ENCODE results near the gene SNURF.
A peak's percentile ranks its signal among the peaks of the same experiment; 100 is the strongest.
"Not testable (repeated sequence)": the region's sequence is repeated elsewhere in the genome, so short reads cannot be mapped to it uniquely, and the experiment has no call there.

Gene SNURF, protein sequence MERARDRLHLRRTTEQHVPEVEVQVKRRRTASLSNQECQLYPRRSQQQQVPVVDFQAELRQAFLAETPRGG

GRCh38 chr15:24954783-24955530 lies at the start of gene SNURF, which contains the start of gene SNRPN:
SNURF (plus strand) TSS chr15:24954987; CDS start chr15:24955049, 62 bp downstream.
SNRPN (plus strand) TSS chr15:24954987; CDS start chr15:24974454, 19,467 bp downstream.
- peak; percentile 29 to 46 for DNase-seq (ENCODE audit: low read depth in 1 of 2, low spot score in 1 of 2)

- DNase-seq (ENCODE audit: low read depth in 1 of 2, low spot score in 1 of 2): no peak
These were observed 38.3 kb upstream of the SNURF start for GRCh38 chr15:24916305-24917009.

- no peak for DNase-seq (ENCODE audit: low read depth in 1 of 2, low spot score in 1 of 2)
These were observed 37.4 kb upstream of the SNURF start for GRCh38 chr15:24917431-24917830.

- no peak for DNase-seq (ENCODE audit: low read depth in 1 of 2, low spot score in 1 of 2)
These were observed 35.3 kb upstream of the SNURF start for GRCh38 chr15:24919446-24919845.

- not testable (repeated sequence) for DNase-seq (ENCODE audit: low read depth in 1 of 2, low spot score in 1 of 2)
These were observed 32.0 kb upstream of the SNURF start for GRCh38 chr15:24922781-24923180.

- no peak for DNase-seq (ENCODE audit: low read depth in 1 of 2, low spot score in 1 of 2)
These were observed 30.6 kb upstream of the SNURF start for GRCh38 chr15:24924153-24924552.

- DNase-seq (ENCODE audit: low read depth in 1 of 2, low spot score in 1 of 2): no peak
These were observed 30.2 kb upstream of the SNURF start for GRCh38 chr15:24924621-24925020.

DNA sequence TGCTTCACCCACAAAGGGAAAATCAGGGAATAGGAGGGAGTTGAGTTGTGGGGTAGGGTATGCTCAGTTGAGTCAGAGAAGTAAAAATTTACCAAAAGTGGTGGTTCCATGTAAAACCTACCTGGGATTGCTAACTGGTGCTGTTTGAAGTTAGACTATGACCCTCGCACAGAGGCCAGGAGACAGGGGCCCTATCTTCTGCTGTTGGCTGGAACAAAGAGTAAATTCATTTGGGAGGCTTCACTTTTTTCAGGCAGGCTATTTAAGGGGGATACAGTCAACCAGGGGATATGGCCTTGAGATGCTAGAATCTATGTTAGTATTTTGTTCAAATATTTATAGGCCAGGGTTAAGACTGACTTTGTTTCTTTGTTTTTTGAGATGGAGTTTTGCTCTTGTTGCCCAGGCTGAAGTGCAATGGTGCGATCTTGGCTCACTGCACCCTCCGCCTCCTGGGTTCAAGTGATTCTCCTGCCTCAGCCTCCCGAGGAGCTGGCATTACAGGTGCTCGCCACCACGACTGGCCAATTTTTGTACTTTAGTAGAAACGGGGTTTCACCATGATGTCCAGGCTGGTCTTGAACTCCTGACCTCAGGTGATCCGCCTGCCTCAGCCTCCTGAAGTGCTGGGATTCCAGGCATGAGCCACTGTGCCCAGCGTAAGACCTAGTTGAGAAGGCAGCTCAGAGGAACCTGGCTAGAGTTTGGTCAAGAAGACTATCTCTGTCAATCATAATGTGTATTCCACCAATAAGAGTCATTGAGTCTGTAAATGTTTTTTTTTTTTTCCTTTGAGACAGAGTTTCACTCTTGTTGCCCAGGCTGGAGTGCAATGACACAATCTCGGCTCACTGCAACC lies 22.7 kb upstream of the SNURF start:
- DNase-seq (ENCODE audit: low read depth in 1 of 2, low spot score in 1 of 2): not testable (repeated sequence)

DNA sequence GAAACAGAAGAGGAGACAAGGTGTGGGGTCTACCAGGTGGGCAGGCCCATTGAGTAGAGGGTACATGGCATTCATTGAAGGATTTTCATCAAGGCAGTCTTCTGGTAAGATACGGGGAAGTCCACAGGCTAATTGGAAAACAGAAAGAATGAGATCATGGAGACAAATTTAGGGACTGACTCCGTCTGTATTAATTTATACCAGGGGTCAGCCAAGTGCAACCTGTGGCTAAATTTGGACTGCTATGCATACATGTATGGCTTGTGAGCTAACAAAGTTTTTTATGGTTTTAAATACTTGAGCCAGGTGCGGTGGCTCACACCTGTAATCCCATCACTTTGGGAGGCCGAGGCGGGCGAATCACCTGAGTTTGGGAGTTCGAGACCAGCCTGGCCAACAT lies 21.1 kb upstream of the SNURF start:
- no peak for DNase-seq (ENCODE audit: low read depth in 1 of 2, low spot score in 1 of 2)

DNA sequence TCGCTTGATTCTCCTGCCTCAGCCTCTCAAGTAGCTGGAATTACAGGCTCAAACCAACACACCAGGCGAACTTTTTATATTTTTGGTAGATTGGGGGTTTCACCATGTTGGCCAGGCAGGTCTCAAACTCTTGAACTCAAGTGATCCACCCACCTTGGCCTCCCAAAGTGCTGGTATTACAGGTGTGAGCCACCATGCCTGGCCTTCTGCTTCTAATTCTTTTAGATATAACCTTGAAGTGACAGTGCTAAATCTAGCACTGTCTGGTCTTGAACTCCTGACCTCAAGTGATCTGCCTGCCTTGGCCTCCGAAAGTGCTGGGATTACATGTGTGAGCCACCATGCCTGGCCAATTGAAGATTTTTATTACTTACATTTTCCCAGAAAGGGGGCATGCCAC lies 16.6 kb upstream of the SNURF start:
- DNase-seq (ENCODE audit: low read depth in 1 of 2, low spot score in 1 of 2): not testable (repeated sequence)

DNA sequence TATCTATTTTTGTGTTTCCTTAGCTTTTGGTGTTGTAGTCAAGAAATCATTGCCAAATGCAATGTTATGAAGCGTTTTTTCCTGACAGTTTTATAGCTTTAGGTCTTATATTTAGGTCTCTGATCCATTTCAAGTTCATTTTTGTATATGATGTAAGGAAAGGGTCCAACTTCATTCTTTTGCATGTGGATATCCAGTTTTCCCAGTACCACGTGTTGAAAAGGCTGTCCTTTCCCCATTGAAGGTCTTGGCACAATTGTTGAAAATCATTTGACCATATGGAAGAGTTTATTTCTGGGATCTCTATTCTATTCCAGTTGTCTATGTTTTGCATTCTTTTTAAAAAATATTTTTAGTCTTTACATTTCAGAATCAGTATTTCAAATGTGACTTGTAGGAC lies 14.6 kb upstream of the SNURF start:
- DNase-seq (ENCODE audit: low read depth in 1 of 2, low spot score in 1 of 2): no peak

GRCh38 chr15:24943361-24943760 lies 11.4 kb upstream of the SNURF start:
- DNase-seq (ENCODE audit: low read depth in 1 of 2, low spot score in 1 of 2): no peak

DNA sequence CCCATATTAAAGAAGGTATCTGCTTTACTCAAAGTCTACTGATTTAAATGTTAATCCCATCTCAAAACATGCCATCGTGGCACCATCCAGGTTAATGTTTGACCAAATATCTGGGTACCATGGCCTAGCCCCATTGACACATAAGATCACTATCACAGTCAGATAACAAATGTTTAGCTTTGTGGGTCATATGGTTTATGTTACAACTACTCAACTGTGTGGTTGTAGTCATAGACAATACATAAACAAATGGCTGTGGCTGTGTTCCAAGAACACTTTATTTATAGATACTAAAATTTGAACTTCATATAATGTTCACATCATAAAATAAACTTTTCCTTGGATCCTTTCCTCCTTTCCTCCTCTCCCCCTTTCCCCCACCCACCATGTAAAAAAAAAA lies 9.8 kb upstream of the SNURF start:
- DNase-seq (ENCODE audit: low read depth in 1 of 2, low spot score in 1 of 2): no peak

DNA sequence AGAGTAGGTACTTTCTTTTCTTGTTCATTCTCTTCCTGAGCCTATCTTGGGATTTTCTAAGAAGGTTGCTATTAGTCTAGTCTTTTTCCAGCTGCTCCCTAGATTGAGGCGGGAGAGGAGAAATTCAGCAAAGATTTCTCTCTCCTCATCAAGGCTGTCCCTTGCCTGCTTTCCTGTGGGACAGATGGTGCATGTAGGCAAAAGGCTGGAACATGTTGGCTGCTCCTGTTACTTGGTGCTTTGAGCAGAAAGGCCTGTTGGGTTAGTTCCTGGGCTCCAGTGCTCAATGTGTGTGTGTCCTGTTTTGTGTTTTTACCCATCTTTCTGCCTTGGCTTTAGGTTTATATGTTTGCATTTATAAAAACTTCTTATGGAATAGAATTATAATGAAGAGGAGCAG lies 9.1 kb upstream of the SNURF start:
- DNase-seq (ENCODE audit: low read depth in 1 of 2, low spot score in 1 of 2): no peak

- DNase-seq (ENCODE audit: low read depth in 1 of 2, low spot score in 1 of 2): no peak
These were observed 6.3 kb upstream of the SNURF start for GRCh38 chr15:24948495-24948894.

- DNase-seq (ENCODE audit: low read depth in 1 of 2, low spot score in 1 of 2): peak in 1 of 2 donors; percentile 2
These were observed 739 bp downstream of the SNURF start for GRCh38 chr15:24955531-24955921.

DNA sequence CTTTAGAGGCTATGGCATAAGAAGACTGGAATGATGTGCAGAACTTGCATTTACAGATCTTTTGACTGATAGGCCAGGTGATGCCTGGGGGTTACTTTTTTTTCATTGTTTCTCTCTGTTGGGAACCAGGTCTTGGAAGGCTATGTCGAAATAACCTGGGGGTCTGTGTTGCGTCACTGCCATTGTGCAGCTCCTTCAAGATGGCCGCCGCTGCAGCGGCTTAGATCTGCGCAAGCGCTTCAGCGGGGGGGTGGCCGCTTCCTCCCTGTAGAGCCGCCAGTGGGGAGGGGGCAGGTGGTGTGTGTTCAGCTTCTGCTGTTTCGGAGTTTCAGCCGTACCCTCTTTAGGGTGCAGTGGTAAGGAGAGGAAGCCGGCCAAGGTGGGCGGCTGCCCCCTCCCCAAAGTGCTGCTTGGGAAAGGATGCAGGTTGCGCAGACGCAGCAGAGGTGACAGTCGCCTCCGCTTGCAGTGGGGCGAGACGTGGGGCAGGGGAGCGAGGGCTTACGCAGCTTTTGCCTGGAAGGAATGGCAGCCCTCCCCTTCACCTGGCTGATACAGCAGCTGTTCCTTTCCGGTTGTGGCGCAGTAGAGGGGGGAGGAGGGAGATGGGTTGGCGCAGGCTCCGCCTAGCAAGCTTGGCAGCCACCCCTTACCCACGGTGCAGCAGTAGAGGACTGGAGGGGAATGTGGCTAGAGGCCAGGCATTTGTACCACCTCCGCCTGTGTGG lies 1.5 kb downstream of the SNURF start:
- peak; percentile 55 to 57 for DNase-seq (ENCODE audit: low read depth in 1 of 2, low spot score in 1 of 2)

DNA sequence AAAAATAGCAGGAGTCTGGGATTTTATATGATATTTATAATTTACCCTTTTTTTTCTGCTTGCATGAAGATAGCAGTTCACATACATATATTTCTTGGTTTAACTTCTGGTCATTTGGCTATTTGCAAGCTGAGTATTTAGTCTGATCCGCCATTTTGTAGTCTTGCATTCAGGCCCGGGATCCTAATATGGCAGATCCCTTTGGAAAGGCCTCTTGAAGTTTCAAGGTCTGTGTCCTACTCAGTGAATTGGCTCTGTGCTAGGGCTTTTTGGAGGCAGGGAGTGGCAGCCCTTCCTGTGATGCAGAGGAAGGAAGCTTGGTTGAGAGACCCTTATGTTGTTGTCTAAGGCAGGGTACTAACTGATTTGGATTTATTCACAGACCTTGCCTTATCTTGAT lies 2.9 kb downstream of the SNURF start:
- DNase-seq (ENCODE audit: low read depth in 1 of 2, low spot score in 1 of 2): no peak

GRCh38 chr15:24961967-24962366 lies 7.2 kb downstream of the SNURF start:
- DNase-seq (ENCODE audit: low read depth in 1 of 2, low spot score in 1 of 2): no peak

- DNase-seq (ENCODE audit: low read depth in 1 of 2, low spot score in 1 of 2): no peak
These were observed 8.1 kb downstream of the SNURF start for GRCh38 chr15:24962880-24963279.
